PC-3 (cell line): ENCODE results near the gene RING1. TPM values are rescaled to one million over a fixed set of nuclear protein-coding genes. Genes with fewer than 3 reads are reported as not detected.

Experiments
- ATAC-seq: fragments of 200-7000 bp; cut with Tn5 transposase; 2 replicates; pipeline ENCODE4 v1.9.1; 2020; ENCODE audit warnings: mild to moderate bottlenecking, moderate library complexity
- BruUV-seq: library from RNA; stranded (reverse); fragments of 400-500 nt; replicated peaks from 2 replicates; lab custom pipeline; 2021; lab: Mats Ljungman, UMichigan
- CTCF ChIA-PET: fragments of 300-600 bp; sonication (Branson Sonifier 250); formaldehyde crosslinking; loops from one replicate; lab custom pipeline; 2022; ENCODE audit warnings: antibody characterized with exemption; lab: Charles Lee
- POLR2A ChIA-PET: fragments of 300-600 bp; sonication (Branson Sonifier 250); formaldehyde crosslinking; loops from one replicate; lab custom pipeline; 2022; ENCODE audit warnings: antibody characterized with exemption; ENCODE audit not compliant: unreplicated experiment; lab: Charles Lee
- DNase-seq: peaks from one replicate; pipeline ENCODE4 v3.0.0-alpha.2; 2015
- H2AFZ ChIP-seq: fragments of 300-600 bp; sonication (generic); 2 replicates; pipeline ENCODE4 v1.6.0; 2016; ENCODE audit warnings: antibody characterized with exemption, low read length
- H3F3A ChIP-seq: fragments of 300-600 bp; sonication (generic); one replicate; pipeline ENCODE4 v1.6.0; 2017; ENCODE audit warnings: antibody characterized with exemption, low read length, control low read depth, mild to moderate bottlenecking; ENCODE audit not compliant: unreplicated experiment
- H3K27ac ChIP-seq: fragments of 300-600 bp; sonication (generic); 2 replicates; pipeline ENCODE4 v1.5.1; 2016; ENCODE audit warnings: mild to moderate bottlenecking, low read length
- H3K27me3 ChIP-seq: fragments of 300-600 bp; sonication (generic); 2 replicates; pipeline ENCODE4 v1.6.1; 2016; ENCODE audit warnings: low read length, mixed read lengths
- H3K36me3 ChIP-seq: fragments of 300-600 bp; sonication (generic); 2 replicates; pipeline ENCODE4 v1.6.1; 2016; ENCODE audit warnings: low read depth, mixed run types, low read length, mixed read lengths
- H3K4me1 ChIP-seq: fragments of 300-600 bp; sonication (generic); 2 replicates; pipeline ENCODE4 v1.5.1; 2016; ENCODE audit warnings: low read length; ENCODE audit not compliant: insufficient read depth
- H3K4me2 ChIP-seq: fragments of 300-600 bp; sonication (generic); 2 replicates; pipeline ENCODE4 v1.6.0; 2016; ENCODE audit warnings: low read length
- H3K4me3 ChIP-seq: fragments of 300-600 bp; sonication (generic); 2 replicates; pipeline ENCODE4 v1.5.1; 2016; ENCODE audit warnings: mild to moderate bottlenecking, low read length, mixed read lengths
- H3K79me2 ChIP-seq: fragments of 300-600 bp; sonication (generic); 2 replicates; pipeline ENCODE4 v1.6.1; 2017; ENCODE audit warnings: low read length, mixed read lengths
- H3K9ac ChIP-seq: fragments of 300-600 bp; sonication (generic); 2 replicates; pipeline ENCODE4 v1.6.0; 2016; ENCODE audit warnings: mild to moderate bottlenecking, low read length
- H3K9me2 ChIP-seq: fragments of 300-600 bp; sonication (generic); replicated peaks from 2 replicates; pipeline ENCODE4 v1.6.1; 2016; ENCODE audit warnings: mixed run types, low read length, mixed read lengths
- H3K9me3 ChIP-seq: fragments of 300-600 bp; sonication (generic); 2 replicates; pipeline ENCODE4 v1.6.1; 2016; ENCODE audit warnings: low read length, mixed read lengths
- H4K20me1 ChIP-seq: fragments of 300-600 bp; sonication (generic); 2 replicates; pipeline ENCODE4 v1.6.1; 2016; ENCODE audit warnings: low read length, mixed read lengths
- CTCF ChIP-seq: fragments of 300-600 bp; sonication (generic); conservative IDR thresholded peaks from 2 replicates; pipeline ENCODE4 v1.5.1; 2017; ENCODE audit warnings: antibody characterized with exemption, low read depth, mild to moderate bottlenecking, low read length
- EZH2 ChIP-seq: fragments of 300-600 bp; sonication (generic); IDR thresholded peaks from one replicate; pipeline ENCODE4 v1.6.1; 2017; ENCODE audit warnings: antibody characterized with exemption, mild to moderate bottlenecking, low read length; ENCODE audit not compliant: unreplicated experiment
- EZH2phosphoT487 ChIP-seq: fragments of 300-600 bp; sonication (generic); IDR thresholded peaks from 2 replicates; pipeline ENCODE4 v1.6.1; 2018; ENCODE audit warnings: mild to moderate bottlenecking, antibody characterized with exemption, low read length, borderline replicate concordance
- intact Hi-C: fragments of 100-400 bp; cut with micrococcal nuclease; formaldehyde crosslinking; loops from 2 replicates; pipeline ENCODE4 v1.9.0; 2023
- total RNA-seq: library from RNA; depleted of rRNA; stranded (reverse); fragments of >200 nt; gene quantifications from 2 replicates; pipeline ENCODE4 v1.2.3, GENCODE V29; 2014

Gene RING1
- total RNA-seq, 1 experiment from 2014 or later, result 23.3 TPM

GRCh38 chr6:33165581-33166258 is 42.6 kb upstream of the RING1 start:
- ATAC-seq (no peak), DNase-seq (no peak)
- Histone ChIP-seq H2AFZ (no peak overlapping the region), H3K79me2 (no peaks in the 10 kb centered on the region), H3K9ac (no peak overlapping the region), H3K36me3 (no peaks in the 10 kb centered on the region), H3K27ac (no peak overlapping the region), H3K4me2 (no peak overlapping the region), H3K4me3 (no peak overlapping the region), H3K9me3 (no peaks in the 10 kb centered on the region), H4K20me1 (no peaks in the 10 kb centered on the region), H3K9me2 (no peaks in the 10 kb centered on the region), H3K4me1 (peaks cover 14% of the 10 kb centered on the region), H3K27me3 (no peaks in the 10 kb centered on the region), H3F3A (no peaks in the 10 kb centered on the region)
- ChIA-PET CTCF (no interaction called here), POLR2A (no interaction called here)
- BruUV-seq, result no TSS peak
- TF ChIP-seq EZH2, result no peak
- no peak for TF ChIP-seq CTCF
- no peak for TF ChIP-seq EZH2phosphoT487
- intact Hi-C loops, result no loop called here

- no TSS peak for BruUV-seq
- Histone ChIP-seq H3K4me3 (no peak overlapping the region), H3K9ac (no peak overlapping the region), H3K4me1 (peaks cover 8% of the 10 kb centered on the region), H3K9me3 (no peaks in the 10 kb centered on the region), H3K4me2 (no peak overlapping the region), H4K20me1 (no peaks in the 10 kb centered on the region), H2AFZ (no peak overlapping the region), H3K79me2 (no peaks in the 10 kb centered on the region), H3K9me2 (no peaks in the 10 kb centered on the region), H3K27ac (no peak overlapping the region), H3K36me3 (no peaks in the 10 kb centered on the region), H3K27me3 (no peaks in the 10 kb centered on the region), H3F3A (no peaks in the 10 kb centered on the region)
- ATAC-seq (no peak), DNase-seq (no peak)
- POLR2A ChIA-PET, result no interaction called here
- intact Hi-C loops, result no loop called here
- CTCF ChIA-PET, result no interaction called here
- TF ChIP-seq CTCF, result no peak
Observed at GRCh38 chr6:33166363-33166762, 41.9 kb upstream of the RING1 start.

GRCh38 chr6:33166811-33167210 is 41.5 kb upstream of the RING1 start:
- POLR2A ChIA-PET, result no interaction called here
- H3F3A ChIP-seq, result no peaks in the 10 kb centered on the region
- TF ChIP-seq CTCF, result no peak
- no peak for TF ChIP-seq EZH2phosphoT487
- TF ChIP-seq EZH2, result no peak
- H3K36me3 ChIP-seq, result no peaks in the 10 kb centered on the region
- DNase-seq, result no peak
- no peak for ATAC-seq
- intact Hi-C loops, result no loop called here
- no peaks in the 10 kb centered on the region for H3K9me2 ChIP-seq
- H3K27me3 ChIP-seq, result no peaks in the 10 kb centered on the region
- H4K20me1 ChIP-seq, result no peaks in the 10 kb centered on the region
- H3K79me2 ChIP-seq, result no peaks in the 10 kb centered on the region
- H3K9me3 ChIP-seq, result no peaks in the 10 kb centered on the region
- BruUV-seq, result no TSS peak
- H3K4me1 ChIP-seq, result peaks cover 6% of the 10 kb centered on the region
- H3K27ac ChIP-seq, result no peak overlapping the region
- CTCF ChIA-PET, result no interaction called here
- H2AFZ ChIP-seq, result no peak overlapping the region
- no peak overlapping the region for H3K9ac ChIP-seq
- H3K4me2 ChIP-seq, result no peak overlapping the region
- no peak overlapping the region for H3K4me3 ChIP-seq
